ENCODE measurements around the gene ITPKB. TPM values are rescaled to one million over a fixed set of nuclear protein-coding genes. Genes with fewer than 3 reads are reported as not detected.
"Not testable (repeated sequence)": the region's sequence is repeated elsewhere in the genome, so short reads cannot be mapped to it uniquely, and the experiment has no call there.

The ITPKB gene
- total and polyA plus RNA-seq, 2 of the 13 experiments (the other 11 are each of a cell fraction or from before 2014, with no cell fraction given), result not detected

DNA sequence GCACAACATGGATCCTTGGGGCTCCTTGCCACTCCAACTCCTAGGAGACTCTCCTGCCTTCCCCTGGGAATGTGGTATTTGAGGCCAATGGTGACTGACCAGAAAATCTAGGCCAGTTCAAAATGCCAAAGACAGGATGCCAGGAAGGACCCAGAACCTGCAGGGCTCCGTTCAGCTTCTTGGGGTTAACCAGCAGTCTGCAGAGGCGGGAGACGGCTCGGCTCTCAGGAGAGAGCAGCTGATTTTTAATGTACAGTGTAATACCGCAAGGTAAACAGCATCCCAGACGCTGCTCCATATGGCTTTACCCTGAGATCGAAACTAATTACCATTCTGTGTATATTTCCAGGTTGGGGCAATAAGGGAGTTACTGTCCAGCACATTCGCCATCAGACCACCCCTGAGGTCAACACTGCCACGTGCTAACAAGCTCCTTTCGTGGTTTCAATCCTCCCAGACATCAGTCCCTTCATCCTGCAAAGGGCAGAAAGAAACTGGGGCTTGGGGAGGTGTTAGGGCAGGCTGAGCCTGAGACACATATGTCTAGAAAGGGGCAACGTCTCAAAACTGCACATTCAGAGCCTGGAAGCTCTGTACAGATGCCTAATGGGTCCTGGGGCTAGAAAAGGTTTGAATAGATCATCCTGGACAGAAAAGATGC is 16.7 kb downstream of the ITPKB start:
- ChIA-PET POLR2A (no interaction called here), CTCF (ENCODE audit: low intra/inter-chr PET ratio, low total read pairs) (no interaction called here)
- FAIRE-seq (no peak), DNase-seq (ENCODE audit: low spot score) (no peak), ATAC-seq (no peak)
- WGBS (ENCODE audit: low lambda C conversion rate), result 22% methylated on average over 10 of the region's 11 CpGs
- no peak overlapping the region for H2AFZ ChIP-seq (ENCODE audit: low read length)
- intact Hi-C loops (cut with micrococcal nuclease; ENCODE audit: unreplicated experiment), result no loop called here
- H3K27ac ChIP-seq (ENCODE audit: extremely low read length, insufficient read depth, low read length), result no peak overlapping the region
- no peak overlapping the region for H3K4me2 ChIP-seq (ENCODE audit: low read depth, low read length)
- H3K79me2 ChIP-seq (ENCODE audit: insufficient read depth, low read length), result no peaks in the 10 kb centered on the region
- no peak overlapping the region for H3K4me3 ChIP-seq (replicated peaks in 1 of 3; ENCODE audit: insufficient read depth in 1 of 3, low read depth in 2 of 3, low read length in 3 of 3)
- in situ Hi-C loops (cut with HindIII; ENCODE audit: extremely low pct_ligation_motif_present, low pct_unique_long_range_greater_than_20kb), result no loop called here
- H3K4me1 ChIP-seq (ENCODE audit: insufficient read depth, low read length), result no peaks in the 10 kb centered on the region
- BruUV-seq (replicated peaks), result no TSS peak
- no peak overlapping the region for H3K9ac ChIP-seq (ENCODE audit: insufficient read depth, low read depth, low read length)
- no peaks in the 10 kb centered on the region for H3K9me3 ChIP-seq (ENCODE audit: low read length)
- no peaks in the 10 kb centered on the region for H4K20me1 ChIP-seq (ENCODE audit: insufficient read depth, low read length)
- no peaks in the 10 kb centered on the region for H3K36me3 ChIP-seq (replicated peaks in 1 of 2; ENCODE audit: control insufficient read depth in 1 of 2, insufficient read depth in 2 of 2, low read length in 2 of 2)
- peaks cover 3 to 43% of the 10 kb centered on the region in 2 experiments; a peak in 4 of 5 replicates for H3K27me3 ChIP-seq (ENCODE audit: control insufficient read depth in 1 of 2, insufficient read depth in 2 of 2, low read length in 2 of 2)
- no peak for TF ChIP-seq ZNF367 (CRISPR knock-in tag; IDR thresholded peaks at IDR 0.05; ENCODE audit: borderline replicate concordance)
- TF ChIP-seq, protein P1, sequence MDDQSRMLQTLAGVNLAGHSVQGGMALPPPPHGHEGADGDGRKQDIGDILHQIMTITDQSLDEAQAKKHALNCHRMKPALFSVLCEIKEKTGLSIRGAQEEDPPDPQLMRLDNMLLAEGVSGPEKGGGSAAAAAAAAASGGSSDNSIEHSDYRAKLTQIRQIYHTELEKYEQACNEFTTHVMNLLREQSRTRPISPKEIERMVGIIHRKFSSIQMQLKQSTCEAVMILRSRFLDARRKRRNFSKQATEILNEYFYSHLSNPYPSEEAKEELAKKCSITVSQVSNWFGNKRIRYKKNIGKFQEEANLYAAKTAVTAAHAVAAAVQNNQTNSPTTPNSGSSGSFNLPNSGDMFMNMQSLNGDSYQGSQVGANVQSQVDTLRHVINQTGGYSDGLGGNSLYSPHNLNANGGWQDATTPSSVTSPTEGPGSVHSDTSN (CRISPR knock-in tag; IDR thresholded peaks at IDR 0.05; ENCODE audit: borderline replicate concordance), result no peak
- no peak for TF ChIP-seq AKAP8 (CRISPR knock-in tag; IDR thresholded peaks at IDR 0.05)
- TF ChIP-seq GATAD2A (CRISPR knock-in tag; IDR thresholded peaks at IDR 0.05), result no peak
- TF ChIP-seq ZNF556 (CRISPR knock-in tag; IDR thresholded peaks at IDR 0.05; ENCODE audit: borderline replicate concordance), result no peak

DNA sequence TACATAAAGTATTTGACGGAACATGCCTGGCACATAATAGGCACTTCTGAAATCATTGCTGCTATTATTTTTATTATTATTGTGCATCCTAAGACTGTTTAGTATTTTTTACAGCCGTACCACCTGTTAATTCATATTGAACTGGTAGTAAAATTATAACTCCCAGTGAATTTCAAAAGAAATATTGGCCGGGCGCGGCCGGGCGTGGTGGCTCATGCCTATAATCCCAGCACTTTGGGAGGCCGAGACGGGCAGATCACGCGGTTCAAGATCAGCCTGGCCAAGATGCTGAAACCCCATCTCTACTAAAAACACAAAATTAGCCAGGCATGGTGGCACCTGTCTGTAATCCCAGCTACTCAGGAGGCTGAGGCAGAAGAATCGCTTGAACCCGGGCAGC is 18.5 kb downstream of the ITPKB start:
- POLR2A ChIA-PET; H3K79me2 ChIP-seq (ENCODE audit: insufficient read depth, low read length); H2AFZ ChIP-seq (ENCODE audit: low read length); H4K20me1 ChIP-seq (ENCODE audit: insufficient read depth, low read length); H3K27ac ChIP-seq (ENCODE audit: extremely low read length, insufficient read depth, low read length); intact Hi-C loops (cut with micrococcal nuclease; ENCODE audit: unreplicated experiment); H3K36me3 ChIP-seq (replicated peaks in 1 of 2; ENCODE audit: control insufficient read depth in 1 of 2, insufficient read depth in 2 of 2, low read length in 2 of 2); CTCF ChIA-PET (ENCODE audit: low intra/inter-chr PET ratio, low total read pairs); DNase-seq (ENCODE audit: low spot score); BruUV-seq (replicated peaks); H3K9ac ChIP-seq (ENCODE audit: insufficient read depth, low read depth, low read length); in situ Hi-C loops (cut with HindIII; ENCODE audit: extremely low pct_ligation_motif_present, low pct_unique_long_range_greater_than_20kb); H3K4me3 ChIP-seq (replicated peaks in 1 of 3; ENCODE audit: insufficient read depth in 1 of 3, low read depth in 2 of 3, low read length in 3 of 3); H3K9me3 ChIP-seq (ENCODE audit: low read length); H3K4me2 ChIP-seq (ENCODE audit: low read depth, low read length); FAIRE-seq; ATAC-seq; H3K4me1 ChIP-seq (ENCODE audit: insufficient read depth, low read length): not testable (repeated sequence)
- 78% methylated on average over 13 of the region's 13 CpGs for WGBS (ENCODE audit: low lambda C conversion rate)
- peaks cover 5 to 47% of the 10 kb centered on the region in 2 experiments; a peak in 4 of 5 replicates for H3K27me3 ChIP-seq (ENCODE audit: control insufficient read depth in 1 of 2, insufficient read depth in 2 of 2, low read length in 2 of 2)
